Measurements from ENCODE around the gene PLCB4.
"Not testable (repeated sequence)": the region's sequence is repeated elsewhere in the genome, so short reads cannot be mapped to it uniquely, and the experiment has no call there.

The PLCB4 gene

GRCh38 chr20:9146649-9147048, 77.8 kb downstream of the PLCB4 start:
- no peaks in the 10 kb centered on the region for H3K27me3 ChIP-seq
- H3K36me3 ChIP-seq, result no peaks in the 10 kb centered on the region
- H3K9me3 ChIP-seq, result peaks cover 0 to 1% (median 0%) of the 10 kb centered on the region in 3 donors
- H3K4me1 ChIP-seq, result peaks cover 0 to 29% (median 6%) of the 10 kb centered on the region in 4 donors
- no peak for TF ChIP-seq CTCF (IDR thresholded peaks at IDR 0.05)
- DNase-seq, result no peak
- no peak overlapping the region for H3K27ac ChIP-seq
- no peak overlapping the region for H3K4me3 ChIP-seq
- intact Hi-C loops (cut with DNase I; ENCODE audit: low total_unique reads), result no loop called here

DNA sequence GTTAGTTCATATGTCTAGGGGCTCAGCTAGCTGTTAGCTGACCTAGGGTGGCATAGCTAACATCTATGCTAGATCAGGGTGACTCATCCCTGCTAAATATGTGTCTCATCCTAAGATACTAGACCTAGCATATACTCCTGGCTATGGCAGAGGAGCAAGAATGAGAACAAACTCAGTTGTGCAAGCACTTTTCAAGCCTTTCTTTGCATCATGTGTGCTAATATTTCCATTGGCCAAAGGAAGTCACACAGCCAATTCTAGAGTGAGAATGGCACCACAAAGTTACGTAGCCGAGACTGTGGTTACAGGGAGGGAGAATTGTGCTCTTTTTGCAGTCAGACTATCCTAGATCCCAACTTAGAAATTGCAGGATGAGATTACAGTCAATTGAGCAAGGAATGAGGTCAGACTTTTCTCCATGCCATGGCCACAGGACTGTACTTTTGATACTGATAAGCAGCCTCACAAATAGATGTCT, 78.7 kb downstream of the PLCB4 start:
- intact Hi-C loops (cut with DNase I; ENCODE audit: low total_unique reads), result no loop called here
- TF ChIP-seq CTCF (IDR thresholded peaks at IDR 0.05), result no peak
- Histone ChIP-seq H3K36me3 (no peaks in the 10 kb centered on the region), H3K4me3 (no peak overlapping the region), H3K27ac (no peak overlapping the region), H3K4me1 (peaks cover 0 to 29% (median 6%) of the 10 kb centered on the region in 4 donors), H3K27me3 (no peaks in the 10 kb centered on the region), H3K9me3 (peaks cover 0 to 7% (median 0%) of the 10 kb centered on the region in 3 donors)
- no peak for DNase-seq

GRCh38 chr20:9148291-9148690, 79.4 kb downstream of the PLCB4 start:
- intact Hi-C loops (cut with DNase I; ENCODE audit: low total_unique reads), result no loop called here
- H3K36me3 ChIP-seq, result no peaks in the 10 kb centered on the region
- no peaks in the 10 kb centered on the region for H3K27me3 ChIP-seq
- H3K4me3 ChIP-seq, result no peak overlapping the region
- H3K4me1 ChIP-seq, result peaks cover 0 to 29% (median 6%) of the 10 kb centered on the region in 4 donors
- no peak for TF ChIP-seq CTCF (IDR thresholded peaks at IDR 0.05)
- DNase-seq, result no peak
- H3K9me3 ChIP-seq, result peaks cover 0 to 7% (median 0%) of the 10 kb centered on the region in 3 donors
- H3K27ac ChIP-seq, result no peak overlapping the region

DNA sequence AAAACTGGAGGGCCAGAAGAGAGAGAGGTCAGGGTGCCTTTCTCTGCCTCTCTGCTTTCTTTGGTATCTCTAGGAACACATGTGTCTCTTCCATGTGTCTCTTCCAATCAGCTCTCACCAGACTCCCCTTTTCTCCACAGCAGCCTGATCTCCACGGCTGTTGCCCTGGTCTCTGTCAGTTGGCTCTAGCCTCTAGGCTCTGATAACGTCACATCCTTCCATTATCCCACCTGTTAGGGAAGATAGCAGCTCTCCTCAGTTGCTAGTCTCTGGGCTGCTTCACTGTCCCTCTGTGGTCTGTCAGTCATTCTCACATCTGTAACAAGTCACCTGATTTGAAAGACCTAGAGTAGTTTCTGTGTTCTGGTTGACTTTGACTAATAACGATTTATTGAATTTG, 80.2 kb downstream of the PLCB4 start:
- H3K4me1 ChIP-seq, result peaks cover 0 to 21% (median 2%) of the 10 kb centered on the region in 4 donors

DNA sequence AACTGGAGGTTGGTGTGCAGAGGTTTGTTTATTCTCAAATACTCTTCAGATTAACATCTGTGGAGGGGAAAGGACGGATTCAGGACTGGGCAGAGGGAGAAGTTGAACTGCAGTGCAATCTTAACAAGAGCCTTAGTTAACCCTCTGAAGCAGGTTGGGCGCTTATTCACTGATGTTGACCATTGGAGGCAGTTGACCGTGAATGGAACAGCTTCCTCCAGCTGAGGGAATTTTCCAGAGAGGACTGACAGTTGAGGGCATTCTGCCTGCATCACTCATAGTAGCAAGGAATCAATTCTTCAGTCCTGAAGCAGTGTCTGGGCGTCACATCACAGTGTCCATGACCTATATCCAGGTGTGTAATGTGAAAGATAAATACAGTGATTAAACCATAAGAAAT, 80.9 kb downstream of the PLCB4 start:
- no peak for DNase-seq
- H3K36me3 ChIP-seq, result no peaks in the 10 kb centered on the region
- H3K27me3 ChIP-seq, result no peaks in the 10 kb centered on the region
- TF ChIP-seq CTCF (IDR thresholded peaks at IDR 0.05), result no peak
- H3K27ac ChIP-seq, result no peak overlapping the region
- intact Hi-C loops (cut with DNase I; ENCODE audit: low total_unique reads), result no loop called here
- peaks cover 0 to 14% (median 1%) of the 10 kb centered on the region in 4 donors for H3K4me1 ChIP-seq
- peaks cover 0 to 7% (median 0%) of the 10 kb centered on the region in 3 donors for H3K9me3 ChIP-seq
- H3K4me3 ChIP-seq, result no peak overlapping the region

More for the DNA sequence above, 80.2 kb downstream of the PLCB4 start:
- DNase-seq, result no peak
- intact Hi-C loops (cut with DNase I; ENCODE audit: low total_unique reads), result no loop called here
- no peak for TF ChIP-seq CTCF (IDR thresholded peaks at IDR 0.05)
- Histone ChIP-seq H3K27ac (no peak overlapping the region), H3K27me3 (no peaks in the 10 kb centered on the region), H3K4me3 (no peak overlapping the region), H3K9me3 (peaks cover 0 to 7% (median 0%) of the 10 kb centered on the region in 3 donors), H3K36me3 (no peaks in the 10 kb centered on the region)

DNA sequence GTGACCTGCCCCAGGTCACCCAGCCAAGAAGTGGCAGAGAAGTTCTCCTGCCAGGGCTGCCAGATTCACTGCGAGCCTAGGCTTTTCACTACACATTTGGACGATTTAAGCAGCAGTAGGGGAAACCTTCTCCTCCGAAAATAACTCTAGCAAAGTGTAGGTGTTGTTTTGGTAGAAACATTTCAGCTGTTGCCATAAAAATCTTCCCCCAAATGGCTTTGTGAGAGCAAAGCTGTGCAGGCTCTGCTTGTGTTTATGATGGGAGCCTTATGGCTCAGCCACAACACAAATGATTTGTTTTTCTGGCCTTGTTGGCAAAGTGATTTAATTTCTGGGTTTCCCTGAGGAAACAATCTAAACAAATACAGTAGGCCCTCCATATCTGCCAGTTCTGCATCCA, 81.8 kb downstream of the PLCB4 start:
- Histone ChIP-seq H3K9me3 (peaks cover 0 to 7% (median 0%) of the 10 kb centered on the region in 3 donors), H3K36me3 (no peaks in the 10 kb centered on the region), H3K4me1 (peaks cover 0 to 5% (median 0%) of the 10 kb centered on the region in 4 donors), H3K27ac (no peak overlapping the region), H3K4me3 (no peak overlapping the region), H3K27me3 (no peaks in the 10 kb centered on the region)
- DNase-seq, result no peak
- no peak for TF ChIP-seq CTCF (IDR thresholded peaks at IDR 0.05)
- intact Hi-C loops (cut with DNase I; ENCODE audit: low total_unique reads), result no loop called here

DNA sequence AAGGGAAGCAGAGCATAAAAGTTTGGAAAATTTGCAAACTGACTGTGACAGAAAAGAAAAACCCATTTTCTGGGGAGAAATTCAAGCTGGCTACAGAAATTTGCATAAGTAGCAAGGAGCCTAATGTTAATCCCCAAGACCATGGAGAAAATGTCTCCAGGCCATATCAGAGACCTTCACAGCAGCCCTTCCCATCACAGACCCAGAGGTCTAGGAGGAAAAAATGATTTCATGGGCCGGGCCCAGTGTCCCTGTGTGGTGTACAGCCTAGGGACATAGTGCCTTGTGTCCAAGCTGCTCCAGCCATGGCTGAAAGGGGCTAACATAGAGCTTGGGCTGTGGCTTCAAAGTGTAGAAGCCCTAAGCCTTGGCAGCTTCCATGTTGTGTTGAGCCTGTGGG, 83.3 kb downstream of the PLCB4 start:
- H3K27me3 ChIP-seq; H3K36me3 ChIP-seq; H3K27ac ChIP-seq; H3K4me3 ChIP-seq; H3K4me1 ChIP-seq; H3K9me3 ChIP-seq; intact Hi-C loops (cut with DNase I; ENCODE audit: low total_unique reads); DNase-seq: not testable (repeated sequence)
